ENCODE data around the gene CRLF2. TPM values are rescaled to one million over a fixed set of nuclear protein-coding genes. Genes with fewer than 3 reads are reported as not detected.
"Not testable (repeated sequence)": the region's sequence is repeated elsewhere in the genome, so short reads cannot be mapped to it uniquely, and the experiment has no call there.

CRLF2 gene
- total RNA-seq, 1 experiment from 2014 or later, result not detected

DNA sequence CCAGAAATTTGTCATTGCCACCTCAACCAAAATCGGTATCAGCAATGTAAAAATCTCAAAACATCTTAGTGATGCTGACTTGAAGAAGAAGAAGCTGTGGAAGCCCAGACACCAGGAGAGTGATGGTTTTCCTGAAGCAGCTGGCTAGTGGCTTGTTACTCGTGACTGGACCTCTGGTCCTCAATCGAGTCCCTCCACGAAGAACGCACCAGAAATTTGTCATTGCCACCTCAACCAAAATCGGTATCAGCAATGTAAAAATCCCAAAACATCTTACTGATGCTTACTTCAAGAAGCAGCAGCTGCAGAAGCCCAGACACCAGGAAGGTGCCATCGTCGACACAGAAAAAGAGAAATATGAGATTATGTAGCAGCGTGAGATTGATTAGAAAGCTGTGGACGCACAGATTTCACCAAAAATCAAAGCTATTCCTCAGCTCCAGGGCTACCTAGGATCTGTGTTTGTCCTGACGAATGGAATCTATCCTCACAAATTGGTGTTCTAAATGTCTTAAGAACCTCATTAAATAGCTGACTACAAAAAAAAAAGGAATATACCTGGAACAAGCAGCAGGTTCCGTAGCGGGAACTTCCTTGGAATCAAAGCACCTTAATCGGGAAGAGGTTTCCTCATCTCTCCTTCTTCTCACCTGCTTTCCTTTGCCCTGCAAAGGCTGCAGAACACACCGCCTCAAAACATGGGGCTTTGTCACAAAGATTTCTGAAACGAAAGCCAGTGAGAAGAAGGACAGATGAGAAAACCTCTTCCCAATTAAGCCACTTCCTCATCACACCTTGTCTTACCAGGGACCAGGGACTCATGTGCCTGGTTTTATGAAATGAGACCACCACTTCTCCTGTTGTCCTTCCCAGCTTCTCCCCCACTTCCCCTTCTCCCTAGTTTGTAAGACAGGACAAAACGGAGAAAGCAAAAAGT, 37.6 kb downstream of the CRLF2 start:
- POLR2A ChIA-PET, CTCF ChIA-PET: not testable (repeated sequence)

DNA sequence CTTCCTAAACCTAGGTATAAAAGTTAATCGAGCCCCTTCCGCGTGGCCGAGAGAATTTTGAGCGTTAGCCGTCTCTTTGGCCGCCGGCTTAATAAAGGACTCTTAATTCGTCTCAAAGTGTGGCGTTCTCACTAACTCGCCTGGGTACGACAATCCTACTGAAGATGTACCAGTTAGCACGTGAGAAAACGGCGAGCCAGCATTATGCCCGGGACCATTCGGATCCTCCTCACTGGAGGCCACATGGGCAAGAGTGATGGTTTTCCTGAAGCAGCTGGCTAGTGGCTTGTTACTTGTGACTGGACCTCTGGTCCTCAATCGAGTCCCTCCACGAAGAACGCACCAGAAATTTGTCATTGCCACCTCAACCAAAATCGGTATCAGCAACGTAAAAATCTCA, 39.0 kb downstream of the CRLF2 start:
- Mint-ChIP-seq H3K27ac (0 out of 2 replicates have a peak overlapping the region, but pooled peaks have one; percentile 22), H3K4me1 (peaks cover 51% of the 10 kb centered on the region), H3K4me3 (peak overlapping the region; percentile 40), H3K27me3 (ENCODE audit: low read depth) (peaks cover 41% of the 10 kb centered on the region)
- H3K9me3 Mint-ChIP-seq; CTCF ChIA-PET; POLR2A ChIA-PET; H3K36me3 Mint-ChIP-seq; ATAC-seq; DNase-seq (ENCODE audit: low spot score): not testable (repeated sequence)

More for the DNA sequence above, 37.6 kb downstream of the CRLF2 start:
- not testable (repeated sequence) for DNase-seq (ENCODE audit: low spot score); H3K4me3 Mint-ChIP-seq; ATAC-seq; H3K9me3 Mint-ChIP-seq; H3K36me3 Mint-ChIP-seq; H3K27ac Mint-ChIP-seq
- H3K4me1 Mint-ChIP-seq, result peaks cover 53% of the 10 kb centered on the region
- H3K27me3 Mint-ChIP-seq (ENCODE audit: low read depth), result peaks cover 41% of the 10 kb centered on the region

DNA sequence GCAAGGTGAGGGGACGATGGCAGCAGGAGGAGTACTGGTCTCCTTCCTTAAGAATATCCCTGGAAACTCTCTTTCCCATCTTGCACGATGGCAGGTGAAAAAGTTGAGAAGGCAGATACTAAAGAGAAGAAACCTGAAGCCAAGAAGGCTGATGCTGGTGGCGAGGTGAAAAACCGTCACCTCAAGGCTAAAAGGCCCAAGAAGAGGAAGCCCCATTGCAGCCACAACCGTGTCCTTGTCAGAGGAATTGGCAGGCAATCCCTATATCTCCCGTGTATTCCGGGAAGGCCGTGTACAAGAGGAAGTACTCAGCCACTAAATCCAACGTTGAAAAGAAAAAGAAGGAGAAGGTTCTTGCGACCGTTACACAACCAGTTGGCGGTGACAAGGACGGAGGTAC, 40.0 kb downstream of the CRLF2 start:
- Mint-ChIP-seq H3K36me3 (peaks cover 7% of the 10 kb centered on the region), H3K27ac (no peak overlapping the region; the same call in 1 of the 2 replicates), H3K27me3 (ENCODE audit: low read depth) (peaks cover 41% of the 10 kb centered on the region), H3K9me3 (peaks cover 3% of the 10 kb centered on the region; the same call in 1 of the 2 replicates), H3K4me3 (peak overlapping the region; percentile 32), H3K4me1 (peaks cover 58% of the 10 kb centered on the region)
- peak; percentile 26 for ATAC-seq
- ChIA-PET POLR2A (no interaction called here), CTCF (no interaction called here)
- DNase-seq (ENCODE audit: low spot score), result no peak
- TF ChIP-seq CREM (CRISPR knock-in tag; IDR thresholded peaks at IDR 0.05) (no peak), SP1 (CRISPR knock-in tag; conservative IDR thresholded peaks at IDR 0.05) (0 out of 2 replicates have a peak, but pooled peaks have one; percentile 4)

DNA sequence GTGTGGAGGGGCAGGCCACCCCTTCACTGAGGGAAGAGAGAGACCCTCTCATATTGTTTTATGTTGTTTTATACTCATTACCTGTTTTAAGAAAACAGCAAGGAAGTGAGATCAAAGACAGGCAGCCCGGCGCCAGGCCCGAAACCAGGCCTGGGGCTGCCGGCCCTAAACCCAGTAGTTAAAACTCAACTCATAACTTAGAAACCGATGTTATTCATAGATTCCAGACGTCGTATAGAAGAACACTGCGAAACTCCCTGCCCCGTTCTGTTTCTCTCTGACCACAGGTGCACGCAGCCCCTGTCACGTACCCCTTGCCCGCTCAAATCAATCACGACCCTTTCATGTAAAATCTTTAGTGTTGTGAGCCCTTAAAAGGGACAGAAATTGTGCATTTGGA, 40.5 kb downstream of the CRLF2 start:
- ATAC-seq; POLR2A ChIA-PET; H3K9me3 Mint-ChIP-seq; H3K36me3 Mint-ChIP-seq; DNase-seq (ENCODE audit: low spot score); CTCF ChIA-PET; H3K27ac Mint-ChIP-seq: not testable (repeated sequence)
- Mint-ChIP-seq H3K4me1 (peaks cover 62% of the 10 kb centered on the region), H3K4me3 (peak overlapping the region; percentile 12), H3K27me3 (ENCODE audit: low read depth) (peaks cover 41% of the 10 kb centered on the region)

DNA sequence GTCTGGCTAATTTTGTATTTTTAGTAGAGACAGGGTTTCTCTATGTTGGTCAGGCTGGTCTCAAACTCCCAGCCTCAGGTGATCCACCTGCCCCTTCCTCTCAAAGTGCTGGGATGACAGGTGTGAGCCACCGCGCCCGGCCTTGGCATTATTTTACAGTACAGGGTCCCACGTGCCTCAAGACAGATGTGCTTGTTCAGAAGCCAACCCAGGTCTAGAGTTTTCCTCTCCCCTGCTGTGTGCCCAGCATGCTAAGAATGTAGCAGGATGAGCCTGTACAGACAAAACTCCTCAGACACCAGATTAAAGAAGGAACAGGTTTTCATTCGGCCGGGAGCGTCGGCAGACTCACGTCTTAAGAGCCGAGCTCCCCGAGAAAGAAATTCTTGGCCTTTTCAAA, 42.2 kb downstream of the CRLF2 start:
- Mint-ChIP-seq H3K4me1 (peaks cover 59% of the 10 kb centered on the region), H3K27me3 (ENCODE audit: low read depth) (peaks cover 39% of the 10 kb centered on the region), H3K36me3 (peaks cover 7% of the 10 kb centered on the region), H3K9me3 (peaks cover 1% of the 10 kb centered on the region; the same call in 1 of the 2 replicates), H3K4me3 (no peak overlapping the region), H3K27ac (peak overlapping the region; percentile 2)
- TF ChIP-seq, protein P1, sequence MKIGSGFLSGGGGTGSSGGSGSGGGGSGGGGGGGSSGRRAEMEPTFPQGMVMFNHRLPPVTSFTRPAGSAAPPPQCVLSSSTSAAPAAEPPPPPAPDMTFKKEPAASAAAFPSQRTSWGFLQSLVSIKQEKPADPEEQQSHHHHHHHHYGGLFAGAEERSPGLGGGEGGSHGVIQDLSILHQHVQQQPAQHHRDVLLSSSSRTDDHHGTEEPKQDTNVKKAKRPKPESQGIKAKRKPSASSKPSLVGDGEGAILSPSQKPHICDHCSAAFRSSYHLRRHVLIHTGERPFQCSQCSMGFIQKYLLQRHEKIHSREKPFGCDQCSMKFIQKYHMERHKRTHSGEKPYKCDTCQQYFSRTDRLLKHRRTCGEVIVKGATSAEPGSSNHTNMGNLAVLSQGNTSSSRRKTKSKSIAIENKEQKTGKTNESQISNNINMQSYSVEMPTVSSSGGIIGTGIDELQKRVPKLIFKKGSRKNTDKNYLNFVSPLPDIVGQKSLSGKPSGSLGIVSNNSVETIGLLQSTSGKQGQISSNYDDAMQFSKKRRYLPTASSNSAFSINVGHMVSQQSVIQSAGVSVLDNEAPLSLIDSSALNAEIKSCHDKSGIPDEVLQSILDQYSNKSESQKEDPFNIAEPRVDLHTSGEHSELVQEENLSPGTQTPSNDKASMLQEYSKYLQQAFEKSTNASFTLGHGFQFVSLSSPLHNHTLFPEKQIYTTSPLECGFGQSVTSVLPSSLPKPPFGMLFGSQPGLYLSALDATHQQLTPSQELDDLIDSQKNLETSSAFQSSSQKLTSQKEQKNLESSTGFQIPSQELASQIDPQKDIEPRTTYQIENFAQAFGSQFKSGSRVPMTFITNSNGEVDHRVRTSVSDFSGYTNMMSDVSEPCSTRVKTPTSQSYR (CRISPR knock-in tag; IDR thresholded peaks at IDR 0.05), result no peak
- 0 out of 2 replicates have a peak, but pooled peaks have one; percentile 27 for TF ChIP-seq ETV6 (CRISPR knock-in tag; IDR thresholded peaks at IDR 0.05)
- peak; percentile 26 for DNase-seq (ENCODE audit: low spot score)
- no peak for ATAC-seq
- ChIA-PET CTCF (no interaction called here), POLR2A (no interaction called here)

DNA sequence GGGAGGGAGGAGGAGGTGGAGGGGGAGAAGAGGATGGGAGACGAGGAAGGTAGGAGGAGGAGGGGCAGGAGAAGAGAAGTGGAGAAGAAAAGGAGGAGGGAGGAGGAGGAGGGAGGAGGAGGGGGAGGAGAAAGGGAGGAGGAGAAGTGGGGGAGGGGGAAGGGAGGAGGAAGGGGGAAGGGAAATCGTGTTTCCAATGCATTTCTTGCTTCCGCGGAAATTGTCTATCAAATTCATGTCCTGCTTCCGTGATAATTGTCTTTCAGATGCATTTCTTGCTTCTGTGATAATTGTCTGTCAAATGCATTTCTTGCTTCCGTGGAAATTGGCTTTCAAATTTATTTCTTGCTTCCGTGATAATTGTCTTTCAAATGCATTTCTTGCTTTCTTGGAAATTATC, 43.3 kb downstream of the CRLF2 start:
- TF ChIP-seq, protein P2, sequence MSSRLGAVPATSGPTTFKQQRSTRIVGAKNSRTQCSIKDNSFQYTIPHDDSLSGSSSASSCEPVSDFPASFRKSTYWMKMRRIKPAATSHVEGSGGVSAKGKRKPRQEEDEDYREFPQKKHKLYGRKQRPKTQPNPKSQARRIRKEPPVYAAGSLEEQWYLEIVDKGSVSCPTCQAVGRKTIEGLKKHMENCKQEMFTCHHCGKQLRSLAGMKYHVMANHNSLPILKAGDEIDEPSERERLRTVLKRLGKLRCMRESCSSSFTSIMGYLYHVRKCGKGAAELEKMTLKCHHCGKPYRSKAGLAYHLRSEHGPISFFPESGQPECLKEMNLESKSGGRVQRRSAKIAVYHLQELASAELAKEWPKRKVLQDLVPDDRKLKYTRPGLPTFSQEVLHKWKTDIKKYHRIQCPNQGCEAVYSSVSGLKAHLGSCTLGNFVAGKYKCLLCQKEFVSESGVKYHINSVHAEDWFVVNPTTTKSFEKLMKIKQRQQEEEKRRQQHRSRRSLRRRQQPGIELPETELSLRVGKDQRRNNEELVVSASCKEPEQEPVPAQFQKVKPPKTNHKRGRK (CRISPR knock-in tag; IDR thresholded peaks at IDR 0.05; ENCODE audit: borderline replicate concordance), result peak; percentile 78; the same call in 1 of the 2 replicates
- TF ChIP-seq, protein P3, sequence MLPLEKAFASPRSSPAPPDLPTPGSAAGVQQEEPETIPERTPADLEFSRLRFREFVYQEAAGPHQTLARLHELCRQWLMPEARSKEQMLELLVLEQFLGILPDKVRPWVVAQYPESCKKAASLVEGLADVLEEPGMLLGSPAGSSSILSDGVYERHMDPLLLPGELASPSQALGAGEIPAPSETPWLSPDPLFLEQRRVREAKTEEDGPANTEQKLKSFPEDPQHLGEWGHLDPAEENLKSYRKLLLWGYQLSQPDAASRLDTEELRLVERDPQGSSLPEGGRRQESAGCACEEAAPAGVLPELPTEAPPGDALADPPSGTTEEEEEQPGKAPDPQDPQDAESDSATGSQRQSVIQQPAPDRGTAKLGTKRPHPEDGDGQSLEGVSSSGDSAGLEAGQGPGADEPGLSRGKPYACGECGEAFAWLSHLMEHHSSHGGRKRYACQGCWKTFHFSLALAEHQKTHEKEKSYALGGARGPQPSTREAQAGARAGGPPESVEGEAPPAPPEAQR (CRISPR knock-in tag; IDR thresholded peaks at IDR 0.05), result no peak
- TF ChIP-seq, protein P4, sequence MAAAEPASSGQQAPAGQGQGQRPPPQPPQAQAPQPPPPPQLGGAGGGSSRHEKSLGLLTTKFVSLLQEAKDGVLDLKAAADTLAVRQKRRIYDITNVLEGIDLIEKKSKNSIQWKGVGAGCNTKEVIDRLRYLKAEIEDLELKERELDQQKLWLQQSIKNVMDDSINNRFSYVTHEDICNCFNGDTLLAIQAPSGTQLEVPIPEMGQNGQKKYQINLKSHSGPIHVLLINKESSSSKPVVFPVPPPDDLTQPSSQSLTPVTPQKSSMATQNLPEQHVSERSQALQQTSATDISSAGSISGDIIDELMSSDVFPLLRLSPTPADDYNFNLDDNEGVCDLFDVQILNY (CRISPR knock-in tag; IDR thresholded peaks at IDR 0.05), result no peak
- TF ChIP-seq JUN (CRISPR knock-in tag; IDR thresholded peaks at IDR 0.05), result no peak
- DNase-seq (ENCODE audit: low spot score), result no peak
- Mint-ChIP-seq H3K4me1 (peaks cover 63% of the 10 kb centered on the region), H3K9me3 (no peaks in the 10 kb centered on the region), H3K36me3 (peaks cover 7% of the 10 kb centered on the region), H3K27ac (no peak overlapping the region), H3K27me3 (ENCODE audit: low read depth) (peaks cover 32% of the 10 kb centered on the region), H3K4me3 (no peak overlapping the region)
- ChIA-PET CTCF (no interaction called here), POLR2A (no interaction called here)
- no peak for ATAC-seq
